H7 (cell line): Measurements from ENCODE around the gene ACTR3. TPM values are rescaled to one million over a fixed set of nuclear protein-coding genes. Genes with fewer than 3 reads are reported as not detected.
"Not testable (repeated sequence)": the region's sequence is repeated elsewhere in the genome, so short reads cannot be mapped to it uniquely, and the experiment has no call there.

Experiments used
- DNase-seq: peaks from one replicate; pipeline ENCODE4 v3.0.0; 2012
- H3K27me3 ChIP-seq: 2 replicates; pipeline ENCODE4 v1.6.0; 2011; ENCODE audit warnings: mild to moderate bottlenecking, low read length; ENCODE audit not compliant: control insufficient read depth, insufficient read depth
- H3K36me3 ChIP-seq: replicated peaks from 2 replicates; pipeline ENCODE4 v1.5.1; 2011; ENCODE audit warnings: low read length; ENCODE audit not compliant: control insufficient read depth, insufficient read depth
- H3K4me3 ChIP-seq: 2 replicates; pipeline ENCODE4 v1.5.1; 2011; ENCODE audit warnings: low read depth, mild to moderate bottlenecking, control low read depth, low read length, moderate library complexity; ENCODE audit not compliant: insufficient read depth
- total RNA-seq: library from RNA; depleted of rRNA; stranded (reverse); fragments of >200 nt; shearing (Covaris generic); gene quantifications from 2 replicates; pipeline ENCODE4 v1.2.3, GENCODE V29; 2014; rRNA removed

The ACTR3 gene
- total RNA-seq = 113 and 133 TPM in 2 replicates

DNA sequence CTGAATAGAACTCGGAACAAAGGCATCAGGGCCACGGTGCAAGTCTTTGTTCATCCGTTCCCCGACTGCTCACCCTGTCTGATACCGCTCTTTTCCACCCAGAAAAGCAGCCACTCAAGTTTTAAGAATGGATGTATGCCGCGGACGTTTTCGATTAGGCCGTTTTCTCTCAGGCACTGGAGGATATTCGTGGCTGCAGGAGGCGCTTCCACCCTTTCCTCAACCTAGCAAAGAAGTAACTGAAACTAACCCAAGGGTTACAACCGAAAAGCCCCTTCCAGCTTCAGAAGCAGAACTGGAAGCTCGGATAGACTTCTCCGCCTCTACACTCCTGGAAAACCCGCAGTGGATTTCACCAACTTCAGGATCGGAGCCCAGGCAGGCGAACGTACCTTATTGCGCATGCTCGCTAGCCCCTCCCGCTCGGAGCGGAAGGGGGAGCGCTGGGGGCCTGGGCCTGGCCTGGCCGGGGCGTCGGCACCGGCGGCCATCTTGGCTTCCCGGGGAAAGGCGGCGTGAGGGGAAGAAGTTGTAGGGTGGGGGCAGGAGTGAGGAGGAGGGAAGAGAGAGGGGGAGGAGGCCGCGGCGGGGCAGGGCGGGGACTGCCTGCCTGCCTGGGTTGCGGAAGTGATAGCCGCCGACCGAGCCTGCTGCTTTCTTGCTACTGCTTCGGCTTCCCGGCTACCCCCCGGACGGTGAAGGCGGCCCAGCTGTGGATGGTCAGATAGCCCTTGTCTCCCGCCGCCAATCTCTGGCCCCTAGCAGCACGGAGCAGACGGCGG, at the start of gene ACTR3:
Gene ACTR3 (plus strand): TSS at position 619 of the 782 bp plus-strand sequence. CDS start 191 bp downstream, outside the sequence.
- peak; percentile 95 for DNase-seq
- H3K4me3 ChIP-seq = peak within 1 kb of the TSS; percentile 86
- H3K27me3 ChIP-seq = no peaks in the 10 kb centered on the region

DNA sequence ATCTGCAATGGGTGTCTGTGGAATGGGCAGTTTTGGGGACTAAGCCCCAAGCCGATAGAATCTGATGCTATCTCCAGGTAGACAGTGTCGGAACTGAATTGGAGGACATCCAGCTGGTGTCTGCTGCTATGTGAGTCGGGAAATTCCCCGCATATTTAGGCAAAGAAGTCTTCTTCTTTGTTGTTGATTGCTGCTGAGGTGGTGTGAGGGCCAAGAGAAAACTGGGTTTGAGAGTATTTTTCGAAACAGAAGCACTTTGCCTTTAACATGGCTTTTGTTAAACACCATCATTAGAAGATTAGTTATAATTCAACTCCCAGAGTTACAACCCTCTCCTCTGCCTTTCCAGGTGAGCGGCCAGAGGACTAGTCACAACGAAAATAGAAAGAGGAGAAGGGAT, 49.4 kb upstream of the ACTR3 start:
- Histone ChIP-seq H3K27me3 (no peaks in the 10 kb centered on the region), H3K36me3 (no peaks in the 10 kb centered on the region), H3K4me3 (no peak overlapping the region)
- DNase-seq = no peak

More for the DNA sequence above, at the start of gene ACTR3:
- no peaks in the 10 kb centered on the region for H3K36me3 ChIP-seq

DNA sequence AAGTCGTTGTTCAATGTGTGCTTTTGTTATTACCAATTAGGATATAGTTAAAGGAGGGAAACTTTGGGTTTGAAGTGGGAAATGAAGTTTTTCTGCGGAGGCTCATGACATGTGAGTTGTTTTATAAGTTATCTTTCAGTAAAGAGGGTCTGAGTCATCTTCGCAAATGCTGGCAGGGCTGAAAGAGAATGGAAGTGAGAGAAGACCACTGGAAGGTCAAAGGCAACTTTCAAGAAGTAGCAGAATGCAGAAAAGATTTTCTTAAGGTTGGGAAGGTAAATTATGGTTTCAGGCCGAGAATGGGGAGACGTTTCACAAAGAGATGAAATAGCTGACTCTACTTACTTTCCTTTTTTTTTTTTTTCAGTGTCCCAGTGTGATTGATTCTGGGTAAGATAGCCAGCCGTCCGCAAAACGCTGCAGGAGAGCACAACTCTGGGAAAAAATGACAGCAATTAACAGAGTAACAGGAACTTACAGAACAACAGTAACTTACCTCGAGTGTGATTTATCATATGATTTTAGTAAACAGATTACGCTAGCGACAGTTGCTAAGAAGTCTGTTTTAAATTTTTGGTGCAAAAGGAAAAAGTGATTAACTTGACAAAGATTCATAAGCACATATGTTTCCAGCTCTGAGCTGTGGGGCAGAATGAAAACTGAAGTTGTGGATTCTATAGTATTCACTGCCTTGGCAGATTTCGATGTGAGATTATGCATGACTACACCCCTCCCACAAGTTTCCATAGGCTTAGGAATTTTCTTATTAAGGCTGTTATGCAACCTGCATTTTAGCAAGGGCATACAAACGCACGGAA, 46.8 kb upstream of the ACTR3 start:
- no peak for DNase-seq
- H3K27me3 ChIP-seq = no peaks in the 10 kb centered on the region
- no peak overlapping the region for H3K4me3 ChIP-seq
- H3K36me3 ChIP-seq = no peaks in the 10 kb centered on the region

DNA sequence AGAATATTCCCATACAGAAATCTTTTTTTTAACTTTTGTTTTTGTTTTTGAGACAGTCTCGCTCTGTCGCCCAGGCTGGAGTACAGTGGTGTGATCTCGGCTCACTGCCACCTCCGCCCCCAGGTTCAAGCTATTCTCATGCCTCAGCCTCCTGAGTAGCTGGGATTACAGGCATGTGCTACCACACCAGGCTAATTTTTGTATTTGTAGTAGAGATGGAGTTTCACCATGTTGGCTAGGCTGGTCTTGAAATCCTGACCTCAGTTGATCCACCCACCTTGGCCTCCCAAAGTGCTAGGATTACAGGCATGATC, 46.2 kb upstream of the ACTR3 start:
- not testable (repeated sequence) for H3K4me3 ChIP-seq

DNA sequence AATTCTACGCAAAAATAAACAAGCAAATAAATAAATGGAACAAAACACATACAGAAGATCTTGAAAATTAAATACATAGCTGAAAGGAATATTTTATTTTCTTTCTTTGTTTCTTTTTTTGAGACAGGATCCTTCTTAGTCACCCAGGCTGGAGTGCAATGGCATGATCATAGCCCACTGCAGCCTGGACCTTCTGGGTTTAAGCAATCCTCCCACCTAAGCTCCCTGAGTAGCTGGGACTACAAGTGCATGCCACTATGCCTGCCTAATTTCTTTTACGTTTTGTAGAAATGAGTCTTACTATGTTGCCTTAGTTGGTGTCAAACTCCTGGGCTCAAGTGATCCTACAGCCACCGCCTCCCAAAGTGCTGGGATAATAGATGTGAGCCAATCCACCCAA, 44.6 kb upstream of the ACTR3 start:
- DNase-seq = no peak
- no peaks in the 10 kb centered on the region for H3K36me3 ChIP-seq
- no peaks in the 10 kb centered on the region for H3K27me3 ChIP-seq
- no peak overlapping the region for H3K4me3 ChIP-seq

More for the DNA sequence above, 46.2 kb upstream of the ACTR3 start:
- DNase-seq, H3K27me3 ChIP-seq, H3K36me3 ChIP-seq: not testable (repeated sequence)

DNA sequence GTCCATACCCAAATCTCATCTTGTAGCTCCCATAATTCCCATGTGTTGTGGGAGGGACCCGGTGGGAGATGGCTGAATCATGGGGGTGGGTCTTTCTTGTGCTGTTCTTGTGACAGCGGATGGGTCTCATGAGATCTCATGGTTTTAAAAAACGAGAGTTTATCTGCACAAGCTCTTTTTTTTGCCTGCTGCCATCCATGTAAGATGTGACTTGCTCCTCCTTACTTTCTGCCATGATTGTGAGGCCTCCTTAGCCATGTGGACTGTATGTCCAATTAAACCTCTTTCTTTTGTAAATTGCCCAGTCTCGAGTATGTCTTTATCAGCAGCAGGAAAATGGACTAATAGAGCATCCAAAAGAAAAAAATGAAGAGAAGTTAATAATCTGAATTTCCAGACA, 44.1 kb upstream of the ACTR3 start:
- H3K27me3 ChIP-seq, H3K4me3 ChIP-seq, H3K36me3 ChIP-seq, DNase-seq: not testable (repeated sequence)

DNA sequence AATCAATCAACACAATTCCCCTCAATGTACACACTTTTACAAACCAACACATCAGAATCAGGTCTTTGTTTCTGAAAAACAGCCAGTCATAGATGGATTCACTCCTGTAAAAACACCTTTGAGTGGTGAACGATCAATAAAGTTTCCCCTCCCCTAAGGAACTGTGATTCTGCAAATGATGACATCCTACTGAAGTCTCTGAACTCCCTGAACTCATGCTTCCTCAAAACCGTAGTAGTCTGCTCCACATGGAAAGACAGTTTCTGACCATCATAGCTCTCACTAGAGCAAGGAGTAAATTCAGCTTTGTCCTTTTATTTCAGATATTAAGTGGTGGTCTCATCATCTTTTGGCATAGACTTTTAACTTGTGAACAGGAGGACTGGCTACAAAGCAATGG, 43.5 kb upstream of the ACTR3 start:
- H3K36me3 ChIP-seq = no peaks in the 10 kb centered on the region
- H3K4me3 ChIP-seq = no peak overlapping the region
- DNase-seq = no peak
- H3K27me3 ChIP-seq = no peaks in the 10 kb centered on the region

DNA sequence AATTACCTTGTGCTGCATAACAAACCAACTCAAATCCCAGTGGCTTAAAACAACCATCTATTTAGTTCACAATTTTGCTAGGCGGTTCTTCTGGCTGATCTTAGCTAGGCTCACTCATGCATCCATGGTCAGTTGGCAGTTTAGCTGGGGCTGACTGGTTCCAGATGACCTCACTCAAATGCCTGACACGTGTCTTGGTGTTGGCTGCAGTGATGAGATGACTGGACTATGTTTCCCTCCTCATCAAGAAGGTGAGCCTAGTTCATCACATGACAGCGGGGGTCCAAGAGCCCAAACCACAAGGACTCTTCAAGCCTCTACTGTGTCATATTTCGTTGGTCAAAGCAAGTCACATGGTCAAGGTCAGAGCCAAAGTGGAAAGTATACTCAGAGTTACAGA, 42.7 kb upstream of the ACTR3 start:
- H3K4me3 ChIP-seq = no peak overlapping the region
- no peaks in the 10 kb centered on the region for H3K27me3 ChIP-seq
- no peaks in the 10 kb centered on the region for H3K36me3 ChIP-seq
- DNase-seq = no peak

DNA sequence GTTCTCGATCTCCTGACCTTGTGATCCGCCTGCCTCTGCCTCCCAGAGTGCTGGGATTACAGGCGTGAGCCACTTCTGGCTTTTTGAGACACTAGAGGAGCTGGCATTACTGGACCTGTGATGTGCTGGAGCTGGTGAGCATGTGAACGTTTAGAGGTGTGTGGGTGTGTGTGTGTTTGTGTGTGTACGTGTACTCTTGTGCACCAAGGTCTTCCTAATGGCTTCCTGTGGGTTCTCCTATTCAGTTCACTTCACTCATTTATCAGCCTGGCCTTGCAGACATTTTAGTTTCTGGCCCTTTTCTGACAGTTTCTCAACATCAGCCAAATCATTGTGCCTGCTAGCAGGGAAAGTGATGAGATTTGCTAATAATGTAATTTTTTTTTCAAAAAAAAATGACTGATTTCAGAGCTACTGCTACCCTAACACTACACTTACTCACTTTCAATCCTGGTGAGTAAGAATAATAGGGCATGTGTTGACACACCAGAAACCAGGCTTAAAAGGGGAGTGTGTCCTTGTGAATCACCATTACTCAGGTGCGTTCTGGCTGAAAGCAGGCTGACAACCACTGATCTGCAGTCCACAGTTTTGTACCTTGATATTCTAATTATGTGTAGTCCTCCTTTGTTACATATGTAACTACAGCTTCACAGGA, 41.0 kb upstream of the ACTR3 start:
- H3K36me3 ChIP-seq = no peaks in the 10 kb centered on the region
- no peaks in the 10 kb centered on the region for H3K27me3 ChIP-seq
- no peak overlapping the region for H3K4me3 ChIP-seq
- DNase-seq = no peak

DNA sequence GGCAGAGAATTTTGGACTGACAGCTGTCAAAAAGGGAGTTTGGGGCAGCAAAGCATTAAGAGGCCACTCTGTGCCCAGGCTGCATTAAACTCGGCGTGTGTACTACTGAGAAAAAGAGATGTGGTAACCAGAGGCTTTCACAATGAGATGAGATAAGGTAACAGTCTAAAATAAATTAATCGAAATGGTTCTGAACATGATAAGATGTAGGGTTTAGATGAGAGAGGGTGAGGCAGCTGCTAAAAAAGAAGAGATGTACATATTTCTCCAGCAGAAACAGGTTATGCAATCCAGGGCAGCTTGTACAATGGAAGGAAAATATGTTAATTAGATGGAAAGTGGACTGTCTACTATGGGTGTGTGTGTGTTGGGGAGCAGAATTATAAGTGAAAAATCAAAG, 39.2 kb upstream of the ACTR3 start:
- no peaks in the 10 kb centered on the region for H3K36me3 ChIP-seq
- H3K27me3 ChIP-seq = no peaks in the 10 kb centered on the region
- DNase-seq = no peak
- no peak overlapping the region for H3K4me3 ChIP-seq

DNA sequence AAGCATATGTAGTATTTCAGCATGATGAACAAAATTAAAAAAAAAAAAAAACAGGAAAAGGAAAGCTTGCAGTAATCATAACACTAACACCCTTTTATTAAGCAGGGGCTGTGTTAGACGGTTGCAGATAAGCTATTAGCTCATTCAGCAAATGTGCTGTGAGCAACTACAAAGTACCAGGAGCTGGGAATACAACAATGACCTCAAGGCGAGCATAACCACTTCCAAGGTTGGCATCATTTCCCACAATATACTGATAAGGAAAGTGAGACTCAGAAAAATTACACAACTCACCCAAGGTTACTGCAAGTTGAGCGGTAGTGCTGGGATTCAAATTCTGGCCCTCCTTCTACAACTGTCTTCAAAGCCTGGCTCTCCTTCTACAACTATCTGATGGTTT, 38.2 kb upstream of the ACTR3 start:
- DNase-seq = no peak
- Histone ChIP-seq H3K27me3 (no peaks in the 10 kb centered on the region), H3K4me3 (no peak overlapping the region), H3K36me3 (no peaks in the 10 kb centered on the region)

DNA sequence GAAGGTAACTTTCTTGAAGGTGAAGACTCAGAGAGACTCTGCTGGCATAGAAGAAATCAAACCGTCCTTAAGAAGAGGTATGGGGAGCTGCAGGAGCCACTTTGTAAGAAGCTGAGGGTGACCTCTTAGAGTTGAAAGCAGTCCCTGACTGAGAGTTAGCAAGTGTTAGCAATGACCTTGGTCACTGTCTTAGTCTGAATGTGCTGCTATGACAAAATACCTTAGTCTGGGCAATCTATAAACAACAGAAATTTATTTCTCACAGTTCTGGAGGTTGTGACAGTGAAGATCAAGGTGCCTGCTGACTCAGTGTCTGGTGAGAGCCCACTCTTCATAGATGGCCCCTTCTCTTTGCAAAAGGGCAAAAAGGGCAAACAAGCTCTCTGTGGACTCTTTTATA, 35.7 kb upstream of the ACTR3 start:
- H3K36me3 ChIP-seq = no peaks in the 10 kb centered on the region
- DNase-seq = no peak
- H3K4me3 ChIP-seq = no peak overlapping the region
- no peaks in the 10 kb centered on the region for H3K27me3 ChIP-seq

DNA sequence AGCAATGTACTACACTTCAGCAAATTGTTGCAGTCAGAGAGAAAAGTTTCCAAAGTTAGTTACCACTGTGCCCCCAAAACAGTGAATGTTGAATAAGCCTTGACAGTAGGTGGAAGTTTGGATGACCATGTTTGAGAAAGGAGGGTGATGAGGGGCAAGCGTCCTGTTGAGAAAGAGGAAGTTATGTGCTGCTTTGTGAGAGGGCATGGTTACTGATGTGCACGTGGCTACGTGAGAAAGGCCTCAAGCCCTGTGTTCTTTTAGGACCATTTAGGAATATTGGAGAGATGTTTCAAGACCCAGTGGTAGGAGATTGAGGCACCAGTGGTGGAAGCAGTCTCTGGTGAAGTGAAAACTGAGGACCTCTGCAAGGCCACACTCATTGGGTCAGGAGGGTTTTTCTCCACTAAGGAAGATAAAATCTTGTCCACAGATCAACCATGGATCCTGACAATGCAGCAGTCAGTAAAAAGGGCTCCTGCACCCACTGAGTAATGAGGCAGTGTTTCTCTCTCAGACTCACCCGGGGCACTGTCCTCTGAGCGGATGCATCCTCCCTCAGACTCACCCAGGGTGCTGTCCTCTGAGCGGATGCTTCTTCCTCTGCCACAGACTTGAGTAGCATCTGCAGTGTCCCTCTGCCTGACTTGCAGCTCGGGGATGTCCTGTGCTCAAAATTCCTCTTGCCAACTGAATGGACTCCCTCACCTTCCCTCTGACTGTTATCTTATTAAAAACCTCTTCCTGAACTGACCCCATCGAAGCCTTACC, 34.7 kb upstream of the ACTR3 start:
- no peak for DNase-seq
- no peak overlapping the region for H3K4me3 ChIP-seq
- H3K36me3 ChIP-seq = no peaks in the 10 kb centered on the region
- no peaks in the 10 kb centered on the region for H3K27me3 ChIP-seq

DNA sequence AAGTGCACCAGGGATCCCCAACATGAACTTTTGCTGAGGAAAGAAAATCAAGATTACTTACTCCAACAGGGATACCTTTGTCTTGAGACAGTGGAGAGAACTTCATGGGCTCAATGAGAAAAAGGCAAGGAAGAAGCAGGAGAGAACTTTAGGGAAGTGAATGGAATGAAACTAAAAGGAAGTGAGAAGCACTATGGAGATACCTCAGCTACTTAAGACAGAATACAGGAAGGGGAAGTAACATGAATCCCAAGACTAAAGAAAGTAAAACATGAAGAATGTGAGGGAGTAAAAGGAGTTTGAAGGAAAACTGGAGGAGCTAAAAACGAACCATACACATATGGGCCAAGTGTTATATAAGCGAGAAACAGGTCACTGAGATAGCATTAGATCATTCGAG, 32.4 kb upstream of the ACTR3 start:
- Histone ChIP-seq H3K4me3 (no peak overlapping the region), H3K27me3 (no peaks in the 10 kb centered on the region; the same call in 1 of the 2 replicates)
- no peak for DNase-seq

More for the DNA sequence above, 32.4 kb upstream of the ACTR3 start:
- no peaks in the 10 kb centered on the region for H3K36me3 ChIP-seq
